Stimulated activated CD8-positive, alpha-beta memory T cell treated with anti-CD3 and anti-CD28 coated beads, Interleukin-7, amount 100 ng/mL, for 4 hours (primary cell): Measurements from ENCODE around the gene CD8A.
"Not testable (repeated sequence)": the region's sequence is repeated elsewhere in the genome, so short reads cannot be mapped to it uniquely, and the experiment has no call there.

ENCODE experiments used
- DNase-seq, 2 donors: peaks; one replicate each; pipeline ENCODE4 v3.0.0-alpha.2; 2020; ENCODE audit warnings: low read depth in 2 of 2

Gene CD8A

GRCh38 chr2:86734896-86735295, 55.8 kb downstream of the CD8A start:
- not testable (repeated sequence) for DNase-seq
